Endothelial cell of umbilical vein (primary cell): ENCODE measurements around the gene AMIGO1. TPM values are rescaled to one million over a fixed set of nuclear protein-coding genes. Genes with fewer than 3 reads are reported as not detected.

Experiments
- BruUV-seq: library from RNA; stranded (reverse); fragments of 400-500 nt; replicated peaks from 2 replicates; lab custom pipeline; 2021; lab: Mats Ljungman, UMichigan
- CTCF ChIA-PET: fragments of 300-600, 350-600 bp; sonication (Branson Sonifier 250); formaldehyde crosslinking; loops from one replicate; lab custom pipeline; 2021; ENCODE audit warnings: antibody characterized with exemption, inconsistent platforms; lab: Charles Lee
- POLR2A ChIA-PET: fragments of 300-600, 350-600 bp; sonication (Branson Sonifier 250); formaldehyde crosslinking; loops from one replicate; lab custom pipeline; 2021; ENCODE audit warnings: antibody characterized with exemption, inconsistent platforms; lab: Charles Lee
- DNase-seq: peaks from one replicate; pipeline ENCODE4 v3.0.0-alpha.2; 2011; ENCODE audit warnings: low read depth, low spot score
- FAIRE-seq: peaks from 2 replicates; lab custom pipeline; 2011; peaks lifted over from hg19 to GRCh38; lab: Jason Lieb, UNC
- H2AFZ ChIP-seq: 2 replicates; pipeline ENCODE4 v1.6.0; 2012; ENCODE audit warnings: low read depth, low read length, control low read depth, inconsistent platforms
- H3K27ac ChIP-seq: 2 replicates; pipeline ENCODE4 v1.5.1; 2011; ENCODE audit warnings: low read depth, mild to moderate bottlenecking, control low read depth, low read length, moderate library complexity; ENCODE audit not compliant: insufficient read depth
- H3K27me3 ChIP-seq, 2 experiments: 2 replicates each; pipeline versions ENCODE4 v1.6.0 to v1.6.1; 2011; ENCODE audit warnings: low read length in 2 of 2, mixed read lengths in 1 of 2; ENCODE audit not compliant: control insufficient read depth in 2 of 2, insufficient read depth in 2 of 2
- H3K36me3 ChIP-seq, 2 experiments: 2 replicates in 1 of 2; 3 replicates in 1 of 2; pipeline ENCODE4 v1.5.1; 2011; ENCODE audit warnings: low read length in 2 of 2, mild to moderate bottlenecking in 1 of 2, moderate library complexity in 1 of 2; ENCODE audit not compliant: control insufficient read depth in 2 of 2, insufficient read depth in 2 of 2; ENCODE audit errors: extremely low read depth in 1 of 2
- H3K4me1 ChIP-seq: 3 replicates; pipeline ENCODE4 v1.5.1; 2011; ENCODE audit warnings: mild to moderate bottlenecking, low read length; ENCODE audit not compliant: control insufficient read depth, insufficient read depth; ENCODE audit errors: extremely low read depth
- H3K4me2 ChIP-seq: 2 replicates; pipeline ENCODE4 v1.6.1; 2011; ENCODE audit warnings: low read length, control low read depth, mixed read lengths; ENCODE audit not compliant: insufficient read depth
- H3K4me3 ChIP-seq, 3 experiments: fragments of 200-600 bp in 1 of 3; sonication (generic), shearing (Covaris generic) in 1 of 3; replicated peaks in 1 of 3; 2 replicates each; pipeline ENCODE4 v1.5.1; 2011 to 2016; ENCODE audit warnings: control low read depth in 3 of 3, low read length in 3 of 3, mild to moderate bottlenecking in 2 of 3, inconsistent platforms in 1 of 3, low read depth in 1 of 3, moderate library complexity in 1 of 3; ENCODE audit not compliant: insufficient read depth in 1 of 3
- H3K79me2 ChIP-seq: 2 replicates; pipeline ENCODE4 v1.6.0; 2012; ENCODE audit warnings: low read length, inconsistent platforms; ENCODE audit not compliant: control insufficient read depth, insufficient read depth
- H3K9ac ChIP-seq: replicated peaks from 2 replicates; pipeline ENCODE3; 2011; ENCODE audit warnings: low read length, control low read depth; ENCODE audit not compliant: insufficient read depth; ENCODE audit errors: extremely low read depth
- H3K9me1 ChIP-seq: replicated peaks from 3 replicates; pipeline ENCODE4 v1.6.0; 2011; ENCODE audit warnings: mild to moderate bottlenecking, low read length; ENCODE audit not compliant: control insufficient read depth, insufficient read depth; ENCODE audit errors: extremely low read depth
- H3K9me3 ChIP-seq: replicated peaks from 2 replicates; pipeline ENCODE4 v1.5.1; 2012; ENCODE audit warnings: low read length, inconsistent platforms; ENCODE audit not compliant: control insufficient read depth, insufficient read depth
- H4K20me1 ChIP-seq: replicated peaks from 2 replicates; pipeline ENCODE3; 2011; ENCODE audit warnings: mild to moderate bottlenecking, low read length; ENCODE audit not compliant: control insufficient read depth, insufficient read depth; ENCODE audit errors: extremely low read depth
- CTCF ChIP-seq, 2 donors: IDR thresholded peaks; 1 replicate in 1 of 2; 2 replicates in 1 of 2; pipeline ENCODE4 v1.5.1; 2011; ENCODE audit warnings: low read length in 2 of 2, mild to moderate bottlenecking in 2 of 2, moderate library complexity in 2 of 2, control low read depth in 1 of 2, inconsistent platforms in 1 of 2, low read depth in 1 of 2; ENCODE audit not compliant: insufficient read depth in 1 of 2; ENCODE audit errors: extremely low read depth in 1 of 2
- EZH2 ChIP-seq: IDR thresholded peaks from 2 replicates; pipeline ENCODE4 v1.6.1; 2012; ENCODE audit warnings: borderline replicate concordance, low read depth, mild to moderate bottlenecking, moderate library complexity, low read length, inconsistent platforms; ENCODE audit not compliant: severe bottlenecking
- FOS ChIP-seq: IDR thresholded peaks from 2 replicates; pipeline ENCODE4 v1.6.1; 2011; ENCODE audit warnings: mild to moderate bottlenecking, low read length, moderate library complexity, borderline replicate concordance; ENCODE audit not compliant: insufficient read depth
- JUN ChIP-seq: IDR thresholded peaks from 2 replicates; pipeline ENCODE4 v1.6.1; 2011; ENCODE audit warnings: borderline replicate concordance, low read depth; ENCODE audit not compliant: insufficient read length, insufficient read depth
- MYC ChIP-seq: IDR thresholded peaks from one replicate; pipeline ENCODE4 v1.6.1; 2011; ENCODE audit warnings: mild to moderate bottlenecking, low read depth, low read length
- POLR2AphosphoS5 ChIP-seq: IDR thresholded peaks from 2 replicates; pipeline ENCODE4 v1.6.1; 2012; ENCODE audit warnings: low read depth, mild to moderate bottlenecking, control low read depth, low read length, moderate library complexity; ENCODE audit not compliant: insufficient read depth
- dilution Hi-C: fragments of 300-500 bp; cut with MboI; formaldehyde crosslinking; loops from one replicate; pipeline ENCODE4 v1.15.0; 2019; ENCODE audit warnings: low sequenced_read_pairs; ENCODE audit not compliant: extremely low pct_ligation_motif_present
- intact Hi-C: fragments of 100-400 bp; cut with micrococcal nuclease; formaldehyde crosslinking; loops from one replicate; pipeline ENCODE4 v1.10.0; 2022
- polyA plus RNA-seq, 4 experiments: library from polyadenylated mRNA; depleted of rRNA in 3 of 4; stranded (reverse) in 3 of 4; unstranded in 1 of 4; fragments of >200 nt; gene quantifications; 2 replicates each; pipeline versions ENCODE4 v1.2.1 to v1.2.3, GENCODE V29; 2011 to 2012; ENCODE audit warnings: missing spikeins in 1 of 4
- total RNA-seq: library from RNA; stranded (reverse); gene quantifications from 2 replicates; pipeline ENCODE4 v1.2.3, GENCODE V29; 2021

AMIGO1 gene
- total and polyA plus RNA-seq, 2 donors (not counting 3 experiments of a cell fraction or from before 2014, with no cell fraction given), result 0.80 to 0.88 TPM

- intact Hi-C loops (no loop called here), dilution Hi-C loops (no loop called here)
- ChIA-PET CTCF (interaction anchor here (0.7 to 23.0 kb wide), 9 partner anchors 8 to 216 kb away, joined by 3 to 955 read pairs (median 5); partner anchors contain the start of genes AMIGO1, ATXN7L2 and GPR61), POLR2A (interaction anchor here (1.4 kb wide), 1 partner anchor 9 kb away, joined by 3 read pairs; the partner anchor contains the start of gene ATXN7L2)
- H3K27ac ChIP-seq, result peak overlapping the region; percentile 42
- no peaks in the 10 kb centered on the region for H3K27me3 ChIP-seq
- peak overlapping the region; percentile 21 for H3K4me2 ChIP-seq
- peaks cover 15% of the 10 kb centered on the region for H3K4me1 ChIP-seq
- H3K4me3 ChIP-seq, result no peak overlapping the region
- H2AFZ ChIP-seq, result peak overlapping the region; percentile 93
- peak overlapping the region; percentile 68 for H3K9ac ChIP-seq
- H3K36me3 ChIP-seq, result peaks cover 2 to 9% of the 10 kb centered on the region in 2 experiments
- FAIRE-seq (no peak), DNase-seq (no peak)
- H3K9me3 ChIP-seq, result no peaks in the 10 kb centered on the region
- H3K9me1 ChIP-seq, result no peaks in the 10 kb centered on the region
- H4K20me1 ChIP-seq, result no peaks in the 10 kb centered on the region
- TF ChIP-seq JUN, result no peak
- TF ChIP-seq EZH2, result no peak
- no TSS peak for BruUV-seq
- H3K79me2 ChIP-seq, result no peaks in the 10 kb centered on the region
Observed at GRCh38 chr1:109493227-109493626, 16.3 kb downstream of the AMIGO1 start.

DNA sequence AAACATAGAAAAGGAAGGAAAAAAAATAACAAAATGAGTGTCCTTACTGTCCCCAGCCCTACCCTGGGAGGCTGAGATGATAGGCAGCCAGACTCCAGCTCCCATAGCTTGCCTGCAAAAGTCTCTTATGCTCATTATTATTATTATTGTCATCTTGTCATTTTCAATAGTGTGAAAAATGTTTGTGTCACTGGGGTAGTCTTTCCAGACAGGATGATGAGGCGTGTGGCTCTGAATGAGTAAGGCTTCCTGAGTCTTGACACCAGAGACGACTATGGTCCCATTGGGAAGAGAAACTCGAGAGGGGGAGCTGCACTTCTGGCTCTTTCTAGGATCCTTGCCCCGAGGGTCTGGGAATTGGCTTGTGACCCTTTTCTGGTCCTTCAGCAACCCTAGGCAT is 16.7 kb downstream of the AMIGO1 start:
- Histone ChIP-seq H2AFZ (peak overlapping the region; percentile 93), H3K79me2 (no peaks in the 10 kb centered on the region), H3K4me1 (peaks cover 15% of the 10 kb centered on the region), H3K4me2 (peak overlapping the region; percentile 21), H4K20me1 (no peaks in the 10 kb centered on the region), H3K9me3 (no peaks in the 10 kb centered on the region), H3K4me3 (no peak overlapping the region), H3K9me1 (no peaks in the 10 kb centered on the region), H3K36me3 (peaks cover 2 to 9% of the 10 kb centered on the region in 2 experiments), H3K27ac (peak overlapping the region; percentile 42), H3K27me3 (no peaks in the 10 kb centered on the region), H3K9ac (no peak overlapping the region)
- FAIRE-seq, result peak; percentile 67
- dilution Hi-C loops, result no loop called here
- no peak for DNase-seq
- BruUV-seq, result no TSS peak
- ChIA-PET CTCF (interaction anchor here (0.7 to 23.0 kb wide), 8 partner anchors 8 to 216 kb away, joined by 3 to 955 read pairs (median 4); partner anchors contain the start of genes ATXN7L2 and GPR61), POLR2A (interaction anchor here (1.4 kb wide), 1 partner anchor 9 kb away, joined by 3 read pairs; the partner anchor contains the start of gene ATXN7L2)
- intact Hi-C loops, result no loop called here
- TF ChIP-seq MYC, result no peak
- peak; percentile 47 for TF ChIP-seq FOS
- no peak for TF ChIP-seq EZH2
- no peak for TF ChIP-seq POLR2AphosphoS5
- no peak for TF ChIP-seq CTCF (IDR thresholded peaks at IDR 0.05; ENCODE audit: extremely low read depth in 1 of 2, insufficient read depth in 1 of 2, low read depth in 1 of 2, low read length in 2 of 2)
